HEK293 (cell line): ENCODE data around the gene SEMA6A.
"Not testable (repeated sequence)": the region's sequence is repeated elsewhere in the genome, so short reads cannot be mapped to it uniquely, and the experiment has no call there.

Source experiments
- ZNF292 ChIP-seq: fragments of 450-650 bp; formaldehyde crosslinking; IDR thresholded peaks from 2 replicates; pipeline ENCODE4 v1.5.1; 2016; ENCODE audit warnings: low read depth, missing biosample characterization, missing genetic modification characterization, borderline replicate concordance
- ZNF76 ChIP-seq: fragments of 450-650 bp; formaldehyde crosslinking; IDR thresholded peaks from 2 replicates; pipeline ENCODE4; 2016; ENCODE audit warnings: low read depth, missing biosample characterization, missing genetic modification characterization, borderline replicate concordance
- TF ChIP-seq, protein P1 (sequence below): fragments of 450-650 bp; formaldehyde crosslinking; IDR thresholded peaks from 2 replicates; pipeline ENCODE4 v1.5.1; 2016; ENCODE audit warnings: missing biosample characterization, missing genetic modification characterization

- TF ChIP-seq, protein P1, sequence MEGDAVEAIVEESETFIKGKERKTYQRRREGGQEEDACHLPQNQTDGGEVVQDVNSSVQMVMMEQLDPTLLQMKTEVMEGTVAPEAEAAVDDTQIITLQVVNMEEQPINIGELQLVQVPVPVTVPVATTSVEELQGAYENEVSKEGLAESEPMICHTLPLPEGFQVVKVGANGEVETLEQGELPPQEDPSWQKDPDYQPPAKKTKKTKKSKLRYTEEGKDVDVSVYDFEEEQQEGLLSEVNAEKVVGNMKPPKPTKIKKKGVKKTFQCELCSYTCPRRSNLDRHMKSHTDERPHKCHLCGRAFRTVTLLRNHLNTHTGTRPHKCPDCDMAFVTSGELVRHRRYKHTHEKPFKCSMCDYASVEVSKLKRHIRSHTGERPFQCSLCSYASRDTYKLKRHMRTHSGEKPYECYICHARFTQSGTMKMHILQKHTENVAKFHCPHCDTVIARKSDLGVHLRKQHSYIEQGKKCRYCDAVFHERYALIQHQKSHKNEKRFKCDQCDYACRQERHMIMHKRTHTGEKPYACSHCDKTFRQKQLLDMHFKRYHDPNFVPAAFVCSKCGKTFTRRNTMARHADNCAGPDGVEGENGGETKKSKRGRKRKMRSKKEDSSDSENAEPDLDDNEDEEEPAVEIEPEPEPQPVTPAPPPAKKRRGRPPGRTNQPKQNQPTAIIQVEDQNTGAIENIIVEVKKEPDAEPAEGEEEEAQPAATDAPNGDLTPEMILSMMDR (tag by site-specific recombination), result not testable (repeated sequence)
- TF ChIP-seq ZNF76, ZNF292 (tag by site-specific recombination): not testable (repeated sequence)
These were observed 29.2 kb downstream of the SEMA6A start for GRCh38 chr5:116545465-116545864.
